ENCODE data around the gene BPIFB6. TPM values are rescaled to one million over a fixed set of nuclear protein-coding genes. Genes with fewer than 3 reads are reported as not detected.

BPIFB6 gene
- total and polyA plus RNA-seq, 2 donors (not counting 3 experiments of a cell fraction or from before 2014, with no cell fraction given) = not detected

- Histone ChIP-seq H4K20me1 (replicated peaks; ENCODE audit: control insufficient read depth, extremely low read depth, insufficient read depth, low read length) (no peaks in the 10 kb centered on the region), H3K4me2 (ENCODE audit: insufficient read depth, low read length) (no peak overlapping the region), H3K36me3 (ENCODE audit: control insufficient read depth in 2 of 2, extremely low read depth in 1 of 2, insufficient read depth in 2 of 2, low read length in 2 of 2) (no peaks in the 10 kb centered on the region), H3K27me3 (ENCODE audit: control insufficient read depth in 2 of 2, insufficient read depth in 2 of 2, low read length in 2 of 2) (peaks cover 2 to 4% of the 10 kb centered on the region in 2 experiments), H3K4me1 (ENCODE audit: control insufficient read depth, extremely low read depth, insufficient read depth, low read length) (no peaks in the 10 kb centered on the region), H3K9me1 (replicated peaks; ENCODE audit: control insufficient read depth, extremely low read depth, insufficient read depth, low read length) (no peaks in the 10 kb centered on the region), H3K9ac (replicated peaks; ENCODE audit: extremely low read depth, insufficient read depth, low read length) (no peak overlapping the region), H3K27ac (ENCODE audit: insufficient read depth, low read depth, low read length) (no peak overlapping the region), H2AFZ (ENCODE audit: low read depth, low read length) (no peak overlapping the region), H3K79me2 (ENCODE audit: control insufficient read depth, insufficient read depth, low read length) (no peaks in the 10 kb centered on the region), H3K4me3 (replicated peaks in 1 of 3; ENCODE audit: insufficient read depth in 1 of 3, low read depth in 1 of 3, low read length in 3 of 3) (no peak overlapping the region), H3K9me3 (replicated peaks; ENCODE audit: control insufficient read depth, insufficient read depth, low read length) (no peaks in the 10 kb centered on the region)
- dilution Hi-C loops (cut with MboI; ENCODE audit: extremely low pct_ligation_motif_present, low sequenced_read_pairs) = no loop called here
- CTCF ChIA-PET = interaction anchor here (0.9 to 1.6 kb wide), 3 partner anchors 8 to 26 kb away, joined by 3 to 4 read pairs (median 3); partner anchors contain the start of gene SUN5
- DNase-seq (ENCODE audit: low read depth, low spot score) = no peak
- POLR2A ChIA-PET = no interaction called here
- intact Hi-C loops (cut with micrococcal nuclease) = no loop called here
- FAIRE-seq = no peak
- BruUV-seq (replicated peaks) = no TSS peak
- TF ChIP-seq GATA2 (IDR thresholded peaks at IDR 0.05; ENCODE audit: insufficient read depth, insufficient read length, low read depth, low read length) (no peak), MYC (IDR thresholded peaks at IDR 0.05; ENCODE audit: low read depth, low read length) (no peak), MAX (IDR thresholded peaks at IDR 0.05; ENCODE audit: insufficient read depth, insufficient read length) (no peak), CTCF (IDR thresholded peaks at IDR 0.05; ENCODE audit: extremely low read depth in 1 of 2, insufficient read depth in 1 of 2, low read depth in 1 of 2, low read length in 2 of 2) (no peak), POLR2AphosphoS5 (IDR thresholded peaks at IDR 0.05; ENCODE audit: insufficient read depth, low read depth, low read length) (no peak), JUN (IDR thresholded peaks at IDR 0.05; ENCODE audit: borderline replicate concordance, insufficient read depth, insufficient read length, low read depth) (no peak), EZH2 (IDR thresholded peaks at IDR 0.05; ENCODE audit: borderline replicate concordance, low read depth, low read length, severe bottlenecking) (no peak)
These were observed 44.2 kb upstream of the BPIFB6 start for GRCh38 chr20:32987044-32987825.

Measured in endothelial cell of umbilical vein (primary cell).